GM19240 (cell line): ENCODE measurements around the gene TM9SF3.

Source experiments
- DNase-seq: peaks from one replicate; pipeline ENCODE4 v3.0.0; 2011; ENCODE audit warnings: low spot score; ENCODE audit not compliant: insufficient read length

The TM9SF3 gene

DNA sequence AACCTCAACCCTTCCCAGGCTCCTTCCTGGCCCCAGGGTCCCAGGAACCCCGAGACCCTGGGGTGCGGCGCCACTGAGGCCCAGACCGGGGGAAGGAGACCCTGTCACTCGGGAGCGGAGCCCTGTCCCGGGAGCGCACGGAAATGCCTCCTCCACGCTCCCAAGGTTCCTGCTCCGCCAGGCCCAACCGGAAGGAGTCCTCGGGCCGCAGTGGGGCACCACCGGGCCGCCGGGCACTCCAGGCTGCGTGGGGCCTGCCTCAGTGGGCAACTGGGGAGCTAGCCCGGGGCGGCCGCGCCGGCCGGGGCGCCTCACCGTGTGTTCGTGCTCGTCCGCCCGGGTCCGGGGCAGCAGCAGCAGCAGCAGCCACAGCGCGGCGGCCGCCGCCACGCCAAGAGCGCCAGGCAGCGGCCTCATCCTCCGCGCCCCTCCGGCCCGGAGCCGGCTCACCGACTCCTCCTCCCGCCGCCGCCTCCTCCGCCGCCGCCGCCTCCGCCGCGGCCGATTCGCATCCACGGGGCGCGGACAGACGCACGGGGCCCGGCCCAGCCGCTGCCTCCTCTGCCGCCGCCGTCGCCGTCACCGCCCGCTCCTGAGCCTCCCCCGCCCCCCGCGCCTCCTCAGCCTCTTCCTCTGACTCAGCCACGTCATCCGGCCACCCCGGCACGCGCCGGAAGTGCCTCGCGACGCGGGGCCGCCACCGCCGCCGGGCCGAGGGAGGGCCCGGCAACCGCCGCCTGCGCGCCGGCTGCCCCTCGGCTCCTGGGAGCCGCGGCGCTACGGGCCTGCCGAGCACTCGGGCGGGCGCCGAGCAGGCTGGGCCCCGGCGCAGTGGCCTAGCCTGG, at the start of gene TM9SF3:
TM9SF3 (minus strand) TSS at position 594 of the 845 bp plus-strand sequence; CDS start at position 417, 177 bp downstream.
- DNase-seq = peak; percentile 69

GRCh38 chr10:96636551-96636950, 49.7 kb upstream of the TM9SF3 start:
- DNase-seq = no peak

DNA sequence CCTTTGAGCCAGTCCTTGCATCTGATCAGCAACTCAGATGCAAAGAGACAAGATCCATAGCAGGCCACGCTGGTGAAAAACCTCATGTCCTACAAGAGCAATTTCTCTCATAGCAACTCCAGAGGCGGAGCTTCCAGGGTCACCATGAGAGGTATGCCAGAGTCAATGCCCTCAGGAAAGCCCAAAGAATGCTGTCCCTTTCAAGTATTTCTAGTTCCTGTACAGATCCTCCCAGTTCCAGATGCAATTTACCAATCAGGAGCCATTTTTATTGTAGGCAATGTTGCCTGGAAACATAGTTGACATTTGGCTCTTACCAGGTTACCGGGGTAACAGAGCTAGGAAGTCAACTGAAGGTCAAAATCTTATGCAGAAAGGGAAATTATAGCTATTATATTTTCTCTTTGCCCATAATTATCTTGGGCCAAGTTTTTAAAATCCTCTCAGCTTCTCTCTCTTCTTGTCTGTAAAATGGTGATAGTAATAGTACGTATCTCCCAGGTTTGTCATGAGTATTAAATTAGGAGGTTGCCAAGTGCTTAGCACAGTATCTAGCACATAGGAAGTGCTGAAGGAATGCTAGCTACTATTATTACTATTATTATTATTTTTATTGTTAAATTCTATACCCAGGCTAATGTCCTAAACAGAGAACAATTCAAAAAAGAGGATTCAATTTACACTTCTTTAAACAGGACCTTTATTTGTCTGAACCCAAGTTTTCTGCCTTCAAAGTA, 46.3 kb upstream of the TM9SF3 start:
- DNase-seq = no peak

- DNase-seq = no peak
These were observed 40.5 kb upstream of the TM9SF3 start for GRCh38 chr10:96627292-96627691.

- no peak for DNase-seq
These were observed 40.0 kb upstream of the TM9SF3 start for GRCh38 chr10:96626795-96627194.

- DNase-seq = no peak
These were observed 38.4 kb upstream of the TM9SF3 start for GRCh38 chr10:96625173-96625572.

GRCh38 chr10:96622013-96622787, 35.4 kb upstream of the TM9SF3 start:
- DNase-seq = no peak

DNA sequence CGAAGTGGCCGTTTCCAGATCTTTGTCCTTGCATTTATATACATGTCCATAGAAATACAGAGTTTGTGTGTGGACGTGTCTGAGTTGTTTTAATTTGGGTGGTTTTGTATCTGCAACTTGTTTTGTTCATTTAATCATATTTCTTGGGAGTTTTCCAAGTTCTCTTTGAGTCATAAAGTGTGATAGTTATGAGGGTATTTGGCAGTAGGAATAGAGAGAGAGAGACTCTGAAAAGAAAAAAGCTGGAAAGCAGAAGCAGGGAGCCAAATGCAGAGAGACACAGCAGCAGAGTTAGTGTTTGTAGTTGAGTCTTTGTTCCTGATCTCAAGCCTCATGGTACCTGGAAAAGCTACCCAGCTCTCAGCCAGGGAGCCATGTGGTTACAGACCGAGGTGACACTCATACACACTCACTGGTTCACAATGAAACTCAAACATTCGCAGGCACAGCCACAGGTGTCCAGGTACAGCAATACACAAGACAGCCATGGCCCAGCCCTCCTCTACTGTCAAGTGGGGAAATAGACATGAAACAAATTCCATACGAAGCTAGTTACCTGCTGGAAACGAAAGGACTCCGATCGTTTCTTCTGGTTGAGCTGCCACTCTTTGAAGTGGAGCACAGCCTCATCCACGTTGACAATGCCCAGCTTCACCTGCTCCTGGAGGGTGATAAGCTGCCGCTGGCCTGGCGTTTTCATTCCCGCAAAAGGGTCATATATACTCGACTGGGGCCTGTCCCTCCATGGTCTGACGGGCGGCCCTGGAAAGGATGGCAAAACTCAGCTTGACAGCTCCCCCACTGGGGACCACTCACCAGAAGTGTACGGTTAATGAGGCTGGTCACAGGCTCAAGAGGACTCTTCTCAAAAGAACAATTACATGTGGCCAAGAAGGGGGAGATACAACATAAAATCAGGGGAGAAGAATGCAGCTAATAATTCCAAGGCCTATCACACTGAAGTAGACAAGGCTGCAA, 33.3 kb upstream of the TM9SF3 start:
- no peak for DNase-seq

- no peak for DNase-seq
These were observed 32.3 kb upstream of the TM9SF3 start for GRCh38 chr10:96619120-96619519.

- DNase-seq = no peak
These were observed 31.8 kb upstream of the TM9SF3 start for GRCh38 chr10:96618653-96619052.

DNA sequence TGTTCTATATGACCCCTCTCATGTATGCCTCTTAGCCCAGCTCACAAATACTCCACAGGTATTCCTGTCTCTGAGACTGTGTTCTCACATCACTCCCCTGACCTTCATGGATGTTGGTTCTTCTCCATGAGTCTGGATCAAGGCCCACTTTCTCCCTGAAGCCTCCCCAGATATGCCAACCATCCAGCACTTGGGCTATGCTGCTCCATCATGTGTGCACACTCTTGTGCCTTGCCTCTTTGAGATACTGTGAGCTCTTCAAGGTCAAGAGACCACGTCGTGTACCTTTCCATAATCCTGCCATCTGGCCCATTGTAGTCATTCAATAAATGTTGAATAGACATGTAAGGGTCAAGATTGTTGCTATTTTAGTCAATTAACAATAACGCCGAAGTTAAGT, 30.1 kb upstream of the TM9SF3 start:
- DNase-seq = no peak

- DNase-seq = no peak
These were observed 27.7 kb upstream of the TM9SF3 start for GRCh38 chr10:96614515-96614914.

GRCh38 chr10:96613576-96613975, 26.8 kb upstream of the TM9SF3 start:
- no peak for DNase-seq

- no peak for DNase-seq
These were observed 25.4 kb upstream of the TM9SF3 start for GRCh38 chr10:96612055-96612830.

DNA sequence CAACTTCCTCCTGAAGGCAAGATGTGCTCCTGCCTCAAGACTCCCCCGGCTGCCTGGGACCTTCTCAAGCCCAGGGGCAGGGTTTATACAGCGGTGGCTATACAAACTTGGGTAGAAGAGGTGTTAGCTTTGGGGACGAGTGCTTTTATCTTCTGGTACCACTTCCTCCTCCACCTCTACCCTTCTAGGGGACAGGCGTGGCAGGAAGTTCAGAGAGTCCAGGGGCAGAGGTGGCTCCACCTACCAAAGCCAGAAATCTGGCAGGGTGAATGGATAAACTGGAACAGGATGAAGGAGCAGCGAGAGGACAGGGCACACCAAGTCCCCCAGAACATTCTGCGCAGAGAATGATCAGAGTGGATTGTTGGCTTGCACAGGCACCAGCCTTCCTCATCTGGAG, 24.0 kb upstream of the TM9SF3 start:
- DNase-seq = no peak

- no peak for DNase-seq
These were observed 22.7 kb upstream of the TM9SF3 start for GRCh38 chr10:96609510-96609909.

DNA sequence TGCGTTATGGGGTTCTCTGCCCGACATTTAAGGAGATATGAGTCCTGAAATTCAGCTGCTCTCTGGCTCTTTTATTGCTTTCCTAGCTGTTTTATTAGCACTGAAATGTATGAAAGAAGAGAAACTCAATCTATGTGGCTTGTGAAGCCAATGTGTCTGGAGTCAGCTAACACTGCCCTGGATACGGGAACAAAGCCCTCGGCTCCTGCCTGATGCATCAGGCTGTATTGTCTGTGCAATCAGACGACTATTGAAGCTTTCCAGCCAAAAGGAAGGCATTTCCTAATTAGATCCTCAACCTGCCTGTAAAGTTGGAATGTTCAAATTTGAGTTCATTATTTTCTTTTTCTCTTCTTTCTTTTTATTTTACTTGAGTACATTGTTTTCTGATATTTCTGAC, 22.0 kb upstream of the TM9SF3 start:
- no peak for DNase-seq

GRCh38 chr10:96608262-96608661, 21.4 kb upstream of the TM9SF3 start:
- DNase-seq = no peak

GRCh38 chr10:96606946-96607345, 20.1 kb upstream of the TM9SF3 start:
- no peak for DNase-seq

DNA sequence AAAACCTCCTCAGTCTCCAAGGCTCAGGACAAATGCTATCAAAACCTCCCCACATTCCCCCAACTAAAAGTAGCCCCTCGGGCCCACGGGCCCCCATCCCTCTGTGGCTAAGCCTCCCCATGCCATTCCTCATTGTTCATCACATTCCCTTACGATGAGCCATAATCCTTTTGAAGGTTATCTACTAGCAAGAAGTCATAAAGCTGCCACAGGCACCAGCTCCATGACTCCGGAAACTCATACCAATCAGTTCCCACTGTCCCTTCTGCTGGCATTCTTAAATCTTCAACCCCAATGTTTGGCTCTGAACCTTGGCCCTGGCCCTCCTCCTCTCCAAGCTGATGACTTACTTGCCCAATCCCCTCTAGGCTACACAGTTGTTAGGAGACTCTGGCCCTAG, 19.4 kb upstream of the TM9SF3 start:
- DNase-seq = no peak
